ENCODE measurements around the gene NELFE.
"Not testable (repeated sequence)": the region's sequence is repeated elsewhere in the genome, so short reads cannot be mapped to it uniquely, and the experiment has no call there.

Gene NELFE

DNA sequence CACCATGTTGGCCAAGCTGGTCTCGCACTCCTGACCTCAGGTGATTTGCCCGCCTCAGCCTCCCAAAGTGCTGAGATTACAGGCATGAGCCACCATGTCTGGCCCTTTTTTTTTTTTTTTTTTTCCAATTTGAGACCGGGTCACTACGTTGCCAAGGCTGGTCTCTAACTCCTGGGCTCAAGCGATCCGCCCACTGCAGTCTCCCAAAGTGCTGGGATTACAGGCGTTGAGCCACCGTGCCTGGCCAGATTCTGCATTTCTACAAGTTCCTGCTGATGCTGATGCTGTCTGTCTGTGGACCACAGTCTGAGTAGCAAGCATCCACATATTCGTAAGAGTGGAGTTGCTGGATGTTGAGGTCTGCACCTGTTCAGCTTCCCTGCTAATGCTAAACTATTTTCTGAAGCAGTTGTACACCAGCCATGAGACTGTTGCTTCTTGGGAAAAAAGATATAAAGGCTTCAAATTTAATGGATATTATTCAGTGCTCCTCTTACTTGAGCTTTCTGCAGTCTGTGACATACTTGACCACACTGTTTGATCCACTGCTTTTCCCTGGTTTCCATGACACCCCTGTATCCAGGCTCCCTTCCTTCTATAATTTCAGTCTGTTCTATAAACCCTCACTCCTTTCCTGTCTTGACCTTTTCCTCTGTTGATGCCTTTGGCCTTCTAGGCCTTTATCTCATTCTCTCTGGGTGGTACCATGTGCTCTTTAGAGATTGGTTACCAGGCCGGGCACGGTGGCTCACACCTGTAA lies 46.8 kb downstream of the NELFE start:
- DNase-seq = no peak

DNA sequence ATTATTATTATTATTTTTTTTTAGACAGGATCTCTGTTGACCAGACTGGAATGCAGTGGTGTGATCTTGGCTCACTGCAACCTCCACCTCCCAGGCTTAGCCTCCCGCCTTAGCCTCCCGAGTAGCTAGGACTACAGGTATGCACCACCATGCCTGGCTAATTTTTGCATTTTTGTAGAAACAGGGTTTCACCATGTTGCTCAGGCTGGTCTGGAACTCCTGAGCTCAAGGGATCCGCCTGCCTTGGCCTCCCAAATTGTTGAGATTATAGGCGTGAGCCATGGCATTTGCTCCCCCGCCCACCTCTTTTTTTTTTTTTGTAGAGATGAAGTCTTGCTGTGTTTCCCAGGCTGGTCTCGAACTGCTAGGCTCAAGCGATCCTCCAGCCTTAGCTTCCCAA lies 49.5 kb downstream of the NELFE start:
- DNase-seq = not testable (repeated sequence)

DNA sequence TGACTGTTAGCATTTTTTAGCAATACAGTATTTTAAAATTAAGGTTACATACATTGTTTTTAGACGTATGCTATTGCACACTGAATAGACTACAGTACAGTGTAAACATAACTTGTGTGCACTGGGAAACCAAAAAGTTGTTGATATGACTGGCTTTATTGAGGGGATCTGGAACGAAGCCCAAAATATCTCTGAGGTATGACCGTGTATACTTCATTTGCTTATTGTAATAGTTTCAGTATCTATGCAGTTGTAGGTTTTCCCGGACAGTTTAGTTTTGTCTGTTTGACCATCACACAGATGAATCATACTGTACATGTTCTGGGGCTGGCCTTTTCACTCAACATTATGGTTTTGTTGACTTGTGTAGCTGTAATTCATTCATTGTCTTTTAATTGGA lies 50.0 kb downstream of the NELFE start:
- DNase-seq = no peak

DNA sequence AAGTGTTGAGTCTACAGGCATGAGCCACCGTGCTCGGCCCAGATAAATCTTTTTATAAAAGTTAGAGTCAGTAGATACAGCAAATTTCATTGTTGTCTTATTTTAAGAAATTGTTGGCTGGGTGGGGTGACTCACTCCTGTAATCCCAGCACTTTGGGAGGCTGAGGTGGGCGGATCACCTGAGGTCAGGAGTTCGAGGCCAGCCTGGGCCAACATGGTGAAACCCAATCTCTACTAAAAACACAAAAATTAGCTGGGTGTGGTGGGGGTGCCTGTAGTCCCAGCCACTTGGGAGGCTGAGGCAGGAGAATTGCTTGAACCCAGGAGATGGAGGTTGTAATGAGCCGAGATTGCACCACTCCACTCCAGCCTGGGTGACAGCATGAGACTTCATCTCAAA lies 50.5 kb downstream of the NELFE start:
- DNase-seq = not testable (repeated sequence)

DNA sequence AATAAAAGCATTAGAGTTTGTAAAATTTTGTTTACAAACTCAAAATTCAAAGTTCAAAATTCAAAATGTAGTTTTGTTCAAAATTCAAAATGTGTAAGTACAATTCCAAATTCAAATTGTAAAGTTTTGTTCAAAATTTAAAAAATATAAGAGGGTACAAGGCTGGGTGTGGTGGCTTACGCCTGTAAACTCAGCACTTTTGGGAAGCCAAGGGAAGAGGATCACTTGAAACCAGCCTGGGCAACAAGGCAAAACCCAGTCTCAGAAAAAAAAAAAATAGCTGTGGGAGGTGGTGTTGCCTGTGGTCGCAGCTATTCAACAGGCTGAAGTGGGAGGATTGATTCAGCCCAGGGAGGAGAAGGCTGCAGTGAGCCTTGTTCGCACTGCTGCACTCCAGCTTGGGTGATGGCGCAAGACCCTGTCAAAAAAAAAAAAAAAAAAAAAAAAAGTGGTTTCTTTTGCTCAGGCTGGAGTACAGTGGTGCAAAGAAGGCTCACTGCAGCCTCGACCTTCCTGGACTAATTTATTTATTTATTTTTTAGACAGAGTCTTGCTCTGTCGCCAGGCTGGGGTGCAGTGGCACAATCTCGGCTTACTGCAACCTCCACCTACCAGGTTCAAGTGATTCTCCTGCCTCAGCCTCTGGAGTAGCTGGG lies 51.5 kb downstream of the NELFE start:
- peak; percentile 24 for DNase-seq

DNA sequence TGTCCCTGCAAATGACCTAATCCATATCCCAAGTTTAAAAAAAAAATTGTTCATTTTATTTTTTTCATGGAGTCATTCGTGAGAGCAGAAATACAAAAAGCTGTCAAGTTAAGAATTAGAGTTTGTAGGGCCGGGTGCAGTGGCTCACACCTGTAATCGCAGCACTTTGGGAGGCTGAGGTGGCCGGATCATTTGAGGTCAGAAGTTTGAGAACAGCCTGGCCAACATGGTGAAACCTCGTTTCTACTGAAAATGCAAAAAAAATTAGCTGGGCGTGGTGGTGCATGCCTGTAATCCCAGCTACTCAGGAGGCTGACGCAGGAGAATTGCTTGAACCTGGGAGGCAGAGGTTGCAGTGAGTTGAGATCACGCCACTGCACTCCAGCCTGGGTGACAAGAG lies 52.0 kb downstream of the NELFE start:
- DNase-seq = not testable (repeated sequence)

DNA sequence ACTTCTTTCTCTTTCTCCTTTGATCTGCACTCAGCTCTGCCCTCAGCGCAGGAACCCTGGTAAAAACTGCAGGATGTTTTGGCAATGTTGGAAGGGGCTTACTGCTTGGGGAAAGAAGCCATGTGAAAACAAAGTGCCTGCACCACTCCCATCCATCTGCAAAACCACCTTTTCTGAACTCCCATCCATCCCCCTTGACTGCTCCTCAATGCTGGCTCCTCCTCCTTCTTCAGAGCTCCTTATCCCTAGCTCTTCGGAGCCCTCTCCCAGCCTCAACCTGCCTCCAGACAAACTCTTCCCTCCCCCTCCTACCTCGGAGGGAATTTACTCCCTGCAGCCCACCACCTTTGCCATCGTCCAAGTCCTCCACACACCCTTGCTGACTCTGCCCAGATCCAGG lies 52.6 kb downstream of the NELFE start:
- DNase-seq = no peak

DNA sequence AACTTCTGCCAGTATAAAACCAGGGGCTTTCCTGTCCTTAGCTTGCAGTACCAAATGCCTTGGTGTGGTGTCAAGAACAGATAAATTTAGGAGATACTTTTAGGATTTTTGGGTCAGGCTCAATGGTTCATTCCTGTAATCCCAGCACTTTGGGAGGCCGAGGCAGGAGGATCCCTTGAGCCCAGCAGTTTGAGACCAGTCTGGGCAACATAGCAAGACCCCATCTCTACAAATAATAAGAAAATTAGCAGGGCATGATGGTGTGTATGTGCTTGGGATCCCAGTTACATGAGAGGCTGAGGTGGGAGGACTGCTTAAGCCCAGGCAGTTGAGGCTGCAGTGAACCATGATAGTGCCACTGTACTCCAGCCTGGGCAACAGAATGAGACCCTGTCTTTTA lies 53.7 kb downstream of the NELFE start:
- DNase-seq = no peak

DNA sequence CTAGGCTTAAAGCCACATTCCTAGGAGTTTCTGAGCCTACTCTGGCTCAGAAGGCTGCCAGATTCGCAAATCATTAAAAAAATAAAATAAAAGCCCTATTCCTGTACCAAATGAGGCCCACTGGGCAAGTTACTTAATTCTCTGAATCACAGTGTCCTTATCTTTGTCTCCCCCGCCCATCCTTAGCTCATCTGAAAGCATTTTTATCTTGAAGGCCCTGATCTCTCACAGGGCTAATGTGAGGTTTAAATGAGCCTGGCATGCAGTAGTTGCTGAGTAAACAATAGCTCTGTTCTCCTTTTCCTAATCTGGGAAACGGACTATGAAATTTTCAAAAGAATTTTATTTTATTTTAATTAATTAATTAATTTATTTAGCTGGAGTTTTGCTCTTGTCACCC lies 54.8 kb downstream of the NELFE start:
- DNase-seq = no peak

All from NCI-H2227 treated with DMSO at 0.1 percent for 48 hours (cell line).